T-helper 9 cell (primary cell): Measurements from ENCODE around the gene SP9.
"Not testable (repeated sequence)": the region's sequence is repeated elsewhere in the genome, so short reads cannot be mapped to it uniquely, and the experiment has no call there.

Source experiments
- DNase-seq: peaks from one replicate; pipeline ENCODE4 v3.0.0-alpha.2; 2020

The SP9 gene

GRCh38 chr2:174350018-174350417, 15.3 kb downstream of the SP9 start:
- no peak for DNase-seq

DNA sequence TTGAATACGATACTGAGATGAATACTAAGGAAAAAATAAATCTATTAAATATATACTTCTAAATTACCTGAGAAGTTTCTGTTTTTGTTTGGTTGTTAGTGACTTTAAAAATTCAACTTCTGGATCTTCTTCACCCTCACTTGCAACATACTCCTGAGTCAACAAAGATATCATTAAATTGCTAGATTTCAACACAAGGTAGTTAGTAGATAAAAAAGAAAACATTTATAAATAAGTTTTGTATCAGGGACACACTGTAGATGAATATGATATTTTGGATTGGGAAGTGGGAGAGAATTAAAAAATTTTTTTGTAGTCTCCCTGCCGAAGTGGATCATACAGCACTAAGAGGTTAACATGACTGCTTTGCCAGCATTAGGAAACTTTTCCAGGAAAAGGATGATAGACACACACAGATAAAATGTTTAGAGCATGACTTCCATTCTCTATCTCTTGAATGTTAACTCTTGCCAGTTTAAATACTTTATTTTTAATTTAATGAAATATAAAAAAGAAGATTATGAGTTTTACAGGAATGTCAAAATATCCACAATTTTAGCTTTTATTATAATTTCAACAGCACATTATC, 15.9 kb downstream of the SP9 start:
- DNase-seq = no peak

GRCh38 chr2:174353004-174353403, 18.2 kb downstream of the SP9 start:
- DNase-seq = no peak

GRCh38 chr2:174356347-174356746, 21.6 kb downstream of the SP9 start:
- DNase-seq = no peak

DNA sequence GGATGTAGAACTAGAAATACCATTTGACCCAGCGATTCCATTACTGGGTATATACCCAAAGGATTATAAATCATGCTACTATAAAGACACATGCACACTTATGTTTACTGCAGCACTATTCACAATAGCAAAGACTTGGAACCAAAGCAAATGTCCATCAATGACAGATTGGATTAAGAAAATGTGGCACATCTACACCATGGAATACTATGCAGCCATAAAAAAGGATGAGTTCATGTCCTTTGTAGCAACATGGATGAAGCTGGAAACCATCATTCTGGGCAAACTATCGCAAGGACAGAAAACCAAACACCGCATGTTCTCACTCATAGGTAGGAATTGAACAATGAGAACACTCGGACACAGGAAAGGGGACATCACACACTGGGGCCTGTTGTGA, 24.9 kb downstream of the SP9 start:
- DNase-seq = not testable (repeated sequence)

DNA sequence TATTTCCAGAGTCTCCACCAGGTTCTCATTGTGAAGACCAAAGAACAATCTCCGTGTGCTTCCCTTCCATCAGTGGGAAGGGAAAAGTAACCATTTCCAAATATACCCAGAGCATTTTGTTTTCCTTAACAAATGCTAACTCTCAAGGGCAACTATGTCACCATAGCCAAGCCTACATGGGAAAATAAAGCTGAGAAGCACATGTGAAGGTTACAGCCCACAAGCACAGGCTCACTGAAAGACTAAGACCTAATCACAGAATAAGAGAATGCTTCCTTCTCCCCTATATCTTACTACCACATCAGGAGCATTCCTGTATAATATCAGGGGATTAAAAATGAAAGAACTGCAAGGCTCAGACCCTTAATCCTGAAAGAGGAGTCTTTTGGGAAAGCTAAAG, 28.2 kb downstream of the SP9 start:
- DNase-seq = no peak

DNA sequence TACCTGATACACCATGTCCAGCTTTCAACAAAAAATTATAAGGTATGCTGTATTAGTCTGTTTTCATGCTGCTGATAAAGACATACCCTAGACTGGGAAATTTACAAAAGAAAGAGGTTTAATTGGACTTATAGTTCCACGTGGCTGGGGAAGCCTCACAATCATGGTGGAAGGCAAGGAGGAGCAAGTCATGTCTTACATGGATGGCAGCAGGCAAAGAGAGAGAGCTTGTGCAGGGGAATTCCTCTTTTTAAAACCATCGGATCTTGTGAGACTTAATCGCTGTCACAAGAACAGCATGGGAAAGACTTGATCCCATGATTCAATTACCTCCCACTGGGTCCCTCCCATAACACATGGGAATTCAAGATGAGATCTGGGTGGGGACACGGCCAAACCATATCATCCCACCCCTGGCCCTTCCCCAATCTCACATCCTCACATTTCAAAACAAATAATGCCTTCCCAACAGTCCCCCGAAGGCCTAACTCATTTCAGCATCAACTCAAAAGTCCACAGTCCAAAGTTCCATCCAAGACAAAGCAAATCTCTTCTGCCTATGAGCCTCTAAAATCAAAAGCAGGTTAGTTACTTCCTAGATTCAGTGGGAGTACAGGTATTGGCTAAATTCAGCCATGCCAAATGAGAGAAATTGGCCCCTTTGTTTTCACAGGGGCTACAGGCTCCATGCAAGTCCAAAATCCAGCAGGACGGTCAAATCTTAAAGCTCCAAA, 28.9 kb downstream of the SP9 start:
- not testable (repeated sequence) for DNase-seq

GRCh38 chr2:174364628-174365027, 29.9 kb downstream of the SP9 start:
- no peak for DNase-seq

DNA sequence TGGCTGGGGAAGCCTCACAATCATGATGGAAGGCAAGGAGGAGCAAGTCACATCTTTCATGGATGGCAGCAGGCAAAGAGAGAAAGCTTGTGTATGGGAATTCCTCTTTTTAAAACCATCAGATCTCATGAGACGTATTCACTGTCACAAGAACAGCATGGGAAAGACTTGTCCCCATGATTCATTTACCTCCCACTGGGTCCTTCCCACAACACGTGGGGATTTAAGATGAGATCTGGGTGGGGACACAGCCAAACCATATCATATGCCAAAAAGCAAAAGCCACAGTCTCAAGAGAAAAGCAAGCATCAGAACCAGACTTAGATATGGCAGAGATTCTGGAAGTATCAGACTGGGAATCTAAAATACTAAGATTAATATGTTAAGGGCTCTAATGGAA, 30.8 kb downstream of the SP9 start:
- no peak for DNase-seq

DNA sequence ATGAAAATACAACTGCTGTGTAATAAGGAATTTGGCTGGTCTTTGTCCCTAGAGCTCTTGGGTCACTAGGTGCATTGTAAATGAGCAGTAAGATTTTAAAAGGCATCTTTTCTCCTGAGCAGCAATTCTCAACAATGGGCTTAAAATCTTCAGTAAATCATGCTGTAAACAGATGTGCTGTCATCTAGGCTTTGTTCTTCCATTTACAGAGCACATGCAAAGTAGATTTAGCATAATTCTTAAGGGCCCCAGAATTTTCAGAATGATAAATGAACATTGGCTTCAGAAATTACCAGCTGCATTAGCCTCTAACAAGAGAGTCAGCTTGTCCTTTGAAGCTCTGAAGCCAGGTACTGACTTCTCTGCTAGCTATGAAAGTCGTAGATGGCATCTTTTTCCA, 33.9 kb downstream of the SP9 start:
- no peak for DNase-seq

DNA sequence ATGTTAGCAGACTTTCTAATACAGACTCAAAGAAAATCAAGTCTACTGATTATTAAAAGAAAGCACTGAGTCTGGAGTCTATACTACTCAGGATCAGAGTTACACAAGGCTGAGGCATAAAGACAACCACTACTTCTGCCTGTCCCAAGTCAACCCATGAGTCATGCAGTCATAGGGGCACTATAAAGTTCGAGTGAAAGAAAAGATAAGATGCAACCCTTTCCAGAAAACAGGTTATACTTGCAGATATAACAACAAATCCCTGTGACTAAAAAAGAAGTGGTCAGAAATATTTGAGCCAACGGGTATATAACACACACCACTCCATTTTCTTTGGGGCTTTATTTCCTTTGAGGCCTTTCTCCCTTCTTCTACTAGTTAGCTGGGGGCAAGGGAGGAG, 42.2 kb downstream of the SP9 start:
- DNase-seq = no peak

GRCh38 chr2:174383796-174384195, 49.0 kb downstream of the SP9 start:
- no peak for DNase-seq

DNA sequence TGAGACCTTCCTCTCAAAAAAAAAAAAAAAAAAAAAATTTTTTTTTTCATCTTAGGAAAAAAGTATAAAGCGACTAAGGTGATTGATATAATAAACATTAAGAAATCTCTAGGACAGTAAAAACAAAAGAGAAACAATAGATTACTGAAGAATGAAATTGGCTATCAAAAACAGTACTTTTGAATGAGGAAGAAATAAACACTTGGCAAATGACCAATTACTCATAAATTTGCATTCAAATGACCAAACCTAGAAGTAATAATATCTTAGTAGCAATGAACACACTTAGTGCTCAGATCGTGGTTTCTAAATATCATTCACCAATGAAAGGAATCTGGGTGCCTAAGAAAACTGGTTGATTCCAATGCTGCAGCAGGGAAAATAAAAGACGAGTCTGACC, 50.4 kb downstream of the SP9 start:
- DNase-seq = no peak
